ENCODE data around the gene GPR39.

DNA sequence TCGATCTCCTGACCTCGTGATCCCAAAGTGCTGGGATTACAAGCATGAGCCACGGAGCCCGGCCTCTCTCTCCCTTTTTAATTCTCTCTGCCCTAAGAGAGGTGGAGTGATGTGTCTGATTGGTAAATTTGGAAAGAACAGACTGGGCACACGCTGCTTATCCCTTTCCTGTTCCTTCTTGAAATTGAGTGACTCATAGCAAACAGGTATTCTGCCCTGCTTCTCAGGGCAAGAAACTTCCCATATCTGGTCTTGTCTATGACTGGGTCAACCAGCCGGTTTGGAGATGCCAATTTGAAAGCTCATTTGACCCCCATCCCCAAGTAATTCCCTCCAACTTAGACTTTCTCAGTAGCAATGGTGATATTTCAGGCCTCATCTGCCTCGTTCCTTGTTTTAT is 238.4 kb downstream of the GPR39 start:
- TF ChIP-seq, protein P1, sequence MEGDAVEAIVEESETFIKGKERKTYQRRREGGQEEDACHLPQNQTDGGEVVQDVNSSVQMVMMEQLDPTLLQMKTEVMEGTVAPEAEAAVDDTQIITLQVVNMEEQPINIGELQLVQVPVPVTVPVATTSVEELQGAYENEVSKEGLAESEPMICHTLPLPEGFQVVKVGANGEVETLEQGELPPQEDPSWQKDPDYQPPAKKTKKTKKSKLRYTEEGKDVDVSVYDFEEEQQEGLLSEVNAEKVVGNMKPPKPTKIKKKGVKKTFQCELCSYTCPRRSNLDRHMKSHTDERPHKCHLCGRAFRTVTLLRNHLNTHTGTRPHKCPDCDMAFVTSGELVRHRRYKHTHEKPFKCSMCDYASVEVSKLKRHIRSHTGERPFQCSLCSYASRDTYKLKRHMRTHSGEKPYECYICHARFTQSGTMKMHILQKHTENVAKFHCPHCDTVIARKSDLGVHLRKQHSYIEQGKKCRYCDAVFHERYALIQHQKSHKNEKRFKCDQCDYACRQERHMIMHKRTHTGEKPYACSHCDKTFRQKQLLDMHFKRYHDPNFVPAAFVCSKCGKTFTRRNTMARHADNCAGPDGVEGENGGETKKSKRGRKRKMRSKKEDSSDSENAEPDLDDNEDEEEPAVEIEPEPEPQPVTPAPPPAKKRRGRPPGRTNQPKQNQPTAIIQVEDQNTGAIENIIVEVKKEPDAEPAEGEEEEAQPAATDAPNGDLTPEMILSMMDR (IDR thresholded peaks at IDR 0.05), result no peak
- no peak for TF ChIP-seq POLR2A (IDR thresholded peaks at IDR 0.05)

All from body of pancreas (tissue), 4 donors.